ENCODE measurements around the gene MSH2.

MSH2 gene

GRCh38 chr2:47518497-47519146 is 115.7 kb downstream of the MSH2 start:
- Mint-ChIP-seq H3K4me3 (no peak overlapping the region), H3K4me1 (peaks cover 10% of the 10 kb centered on the region), H3K9me3 (no peaks in the 10 kb centered on the region), H3K27me3 (ENCODE audit: low read depth) (peaks cover 4% of the 10 kb centered on the region), H3K36me3 (ENCODE audit: low read depth) (peaks cover 3% of the 10 kb centered on the region), H3K27ac (no peak overlapping the region)
- TF ChIP-seq, protein P1, sequence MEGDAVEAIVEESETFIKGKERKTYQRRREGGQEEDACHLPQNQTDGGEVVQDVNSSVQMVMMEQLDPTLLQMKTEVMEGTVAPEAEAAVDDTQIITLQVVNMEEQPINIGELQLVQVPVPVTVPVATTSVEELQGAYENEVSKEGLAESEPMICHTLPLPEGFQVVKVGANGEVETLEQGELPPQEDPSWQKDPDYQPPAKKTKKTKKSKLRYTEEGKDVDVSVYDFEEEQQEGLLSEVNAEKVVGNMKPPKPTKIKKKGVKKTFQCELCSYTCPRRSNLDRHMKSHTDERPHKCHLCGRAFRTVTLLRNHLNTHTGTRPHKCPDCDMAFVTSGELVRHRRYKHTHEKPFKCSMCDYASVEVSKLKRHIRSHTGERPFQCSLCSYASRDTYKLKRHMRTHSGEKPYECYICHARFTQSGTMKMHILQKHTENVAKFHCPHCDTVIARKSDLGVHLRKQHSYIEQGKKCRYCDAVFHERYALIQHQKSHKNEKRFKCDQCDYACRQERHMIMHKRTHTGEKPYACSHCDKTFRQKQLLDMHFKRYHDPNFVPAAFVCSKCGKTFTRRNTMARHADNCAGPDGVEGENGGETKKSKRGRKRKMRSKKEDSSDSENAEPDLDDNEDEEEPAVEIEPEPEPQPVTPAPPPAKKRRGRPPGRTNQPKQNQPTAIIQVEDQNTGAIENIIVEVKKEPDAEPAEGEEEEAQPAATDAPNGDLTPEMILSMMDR (IDR thresholded peaks at IDR 0.05; ENCODE audit: unreplicated experiment in 3 of 3): no peak

DNA sequence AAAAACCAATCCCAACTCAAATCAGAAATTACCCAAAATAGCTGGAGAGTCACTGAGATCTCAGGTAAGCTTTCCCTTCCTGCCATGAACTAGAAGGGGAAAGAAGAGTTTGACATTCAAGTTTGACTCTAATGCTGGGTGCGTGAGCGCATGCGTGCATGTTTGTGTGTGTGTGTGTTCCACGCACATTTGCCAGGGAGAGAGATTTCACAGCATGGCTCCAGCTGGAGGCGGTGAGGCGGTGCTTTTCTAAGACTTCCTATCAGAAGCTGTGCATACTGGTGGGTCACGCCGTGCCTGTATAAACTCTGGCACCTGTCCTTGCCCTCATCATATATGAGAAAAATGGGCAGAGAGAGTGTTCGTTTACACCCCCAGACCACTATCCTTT is 116.2 kb downstream of the MSH2 start:
- TF ChIP-seq, protein P1 (IDR thresholded peaks at IDR 0.05; ENCODE audit: unreplicated experiment in 3 of 3): no peak
- Mint-ChIP-seq H3K27ac (no peak overlapping the region), H3K4me1 (peaks cover 10% of the 10 kb centered on the region), H3K36me3 (ENCODE audit: low read depth) (no peaks in the 10 kb centered on the region), H3K4me3 (no peak overlapping the region), H3K9me3 (no peaks in the 10 kb centered on the region), H3K27me3 (ENCODE audit: low read depth) (peaks cover 4% of the 10 kb centered on the region)

- Mint-ChIP-seq H3K4me1 (peaks cover 10% of the 10 kb centered on the region), H3K27me3 (ENCODE audit: low read depth) (peaks cover 4% of the 10 kb centered on the region), H3K9me3 (no peaks in the 10 kb centered on the region), H3K36me3 (ENCODE audit: low read depth) (no peaks in the 10 kb centered on the region), H3K27ac (no peak overlapping the region), H3K4me3 (peak overlapping the region in 1 of 3 experiments; percentile 48)
- TF ChIP-seq, protein P1 (IDR thresholded peaks at IDR 0.05; ENCODE audit: unreplicated experiment in 3 of 3): no peak
These were observed 116.8 kb downstream of the MSH2 start for GRCh38 chr2:47519604-47520301.

DNA sequence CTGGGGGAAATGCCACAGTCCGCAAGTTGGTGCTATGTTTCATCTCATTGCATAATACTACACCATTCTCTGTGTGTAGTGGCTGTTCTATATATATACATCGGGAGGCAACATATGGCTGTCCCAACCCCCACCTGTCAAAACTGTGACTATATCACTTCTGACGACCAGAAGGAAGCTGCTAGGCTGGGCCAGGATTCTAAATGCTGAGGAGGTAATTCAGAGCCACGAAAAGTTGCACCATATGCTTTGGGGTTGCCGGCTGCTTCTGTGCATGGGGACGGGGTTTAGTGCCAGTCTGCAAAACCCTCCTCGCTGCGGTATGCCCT is 117.3 kb downstream of the MSH2 start:
- peaks cover 4% of the 10 kb centered on the region for H3K27me3 Mint-ChIP-seq (ENCODE audit: low read depth)

GRCh38 chr2:47520825-47521665 is 118.1 kb downstream of the MSH2 start:
- Mint-ChIP-seq H3K4me3 (no peak overlapping the region), H3K4me1 (peaks cover 10% of the 10 kb centered on the region), H3K27ac (no peak overlapping the region), H3K36me3 (ENCODE audit: low read depth) (no peaks in the 10 kb centered on the region), H3K9me3 (no peaks in the 10 kb centered on the region), H3K27me3 (ENCODE audit: low read depth) (peaks cover 4% of the 10 kb centered on the region)
- TF ChIP-seq, protein P1 (IDR thresholded peaks at IDR 0.05; ENCODE audit: unreplicated experiment in 3 of 3): no peak

More for the DNA sequence above, 117.3 kb downstream of the MSH2 start:
- Mint-ChIP-seq H3K27ac (no peak overlapping the region), H3K4me1 (peaks cover 10% of the 10 kb centered on the region), H3K4me3 (peak overlapping the region in 2 of 3 experiments; percentile 15 to 48), H3K36me3 (ENCODE audit: low read depth) (no peaks in the 10 kb centered on the region), H3K9me3 (no peaks in the 10 kb centered on the region)
- TF ChIP-seq, protein P1 (IDR thresholded peaks at IDR 0.05; ENCODE audit: unreplicated experiment in 3 of 3): no peak

Data from nephron (organoid).